Anterior cingulate cortex (tissue), 58 donors: Measurements from ENCODE around the gene SAMD5.

ENCODE experiments used
- DNase-seq, 58 donors: peaks; one replicate each; lab custom pipeline; 2025; lab: John Stamatoyannopoulos, UW

The SAMD5 gene

DNA sequence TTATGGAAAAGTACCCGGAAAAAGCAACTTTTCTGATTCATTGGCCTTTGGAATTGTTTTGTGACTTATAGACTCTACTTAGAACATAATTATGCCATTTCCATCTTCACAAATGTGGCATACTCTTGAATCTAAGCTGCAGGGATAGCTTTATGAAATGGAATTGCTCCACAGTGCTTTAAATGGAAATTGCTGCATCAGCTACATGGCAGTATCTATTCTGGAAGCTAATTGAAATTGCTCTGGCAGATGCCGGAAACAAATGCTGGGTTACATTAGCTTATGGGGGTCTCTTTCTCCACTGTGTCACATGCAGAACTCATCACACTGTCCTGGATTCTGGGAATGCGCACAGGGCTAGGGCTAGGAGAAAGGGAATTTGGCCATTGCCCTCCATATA, 108.9 kb downstream of the SAMD5 start:
- no peak for DNase-seq

DNA sequence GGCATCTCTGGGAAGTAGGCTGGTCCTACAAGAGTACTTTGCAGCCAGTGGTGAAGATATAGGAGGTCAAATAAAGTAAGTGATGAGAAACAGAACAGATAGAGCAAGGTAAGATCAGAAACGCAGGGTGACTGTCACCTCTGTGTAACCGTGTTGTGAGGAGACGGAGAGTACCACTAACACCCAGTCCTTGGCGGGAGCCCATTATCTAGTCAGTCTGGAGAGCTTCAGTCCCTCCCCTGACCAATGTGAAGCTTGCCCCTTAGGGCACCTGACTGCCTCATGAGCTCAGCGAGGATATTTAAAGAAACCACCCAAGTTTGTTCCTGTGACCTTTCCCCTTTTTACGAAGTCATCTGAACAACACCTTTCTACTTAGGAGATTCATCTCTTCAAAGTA, 110.0 kb downstream of the SAMD5 start:
- no peak for DNase-seq

DNA sequence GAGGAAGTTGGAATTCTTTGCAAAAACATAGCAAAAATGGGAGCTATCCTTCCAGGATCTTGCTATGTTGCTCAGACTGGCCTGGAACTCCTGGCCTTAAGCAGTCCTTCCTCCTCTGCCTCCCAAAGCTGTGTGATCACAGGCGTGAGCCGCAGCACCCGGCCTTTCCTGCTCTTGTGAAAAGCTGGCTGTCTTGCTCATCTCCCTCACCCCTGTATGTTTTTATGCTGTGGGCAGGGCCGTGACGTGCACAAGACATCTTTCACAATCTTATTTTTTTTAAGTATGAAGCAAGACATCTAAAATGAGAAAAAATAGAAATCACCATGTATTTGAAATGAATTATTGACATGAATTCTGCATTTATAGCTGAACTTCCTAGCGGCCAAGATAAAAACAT, 110.4 kb downstream of the SAMD5 start:
- no peak for DNase-seq
